HepG2 (cell line): ENCODE data around the gene ADAT3. TPM values are rescaled to one million over a fixed set of nuclear protein-coding genes. Genes with fewer than 3 reads are reported as not detected.
A peak's percentile ranks its signal among the peaks of the same experiment; 100 is the strongest.

Source experiments
- AGO2 ChIP-seq: fragments of 200-400 bp; formaldehyde crosslinking; optimal IDR thresholded peaks from 2 replicates; pipeline ENCODE3; 2017; ENCODE audit warnings: mild to moderate bottlenecking, low read depth, low read length, moderate library complexity
- DNMT3B ChIP-seq: conservative IDR thresholded peaks from 2 replicates; pipeline ENCODE4 v1.6.1; 2016; ENCODE audit warnings: missing biosample characterization, control low read depth
- FIP1L1 ChIP-seq: fragments of 200-400 bp; formaldehyde crosslinking; IDR thresholded peaks from 2 replicates; pipeline ENCODE4 v1.6.1; 2018; ENCODE audit warnings: low read depth, mild to moderate bottlenecking, low read length, moderate library complexity, borderline replicate concordance; ENCODE audit not compliant: insufficient read depth
- GABPB1 ChIP-seq: IDR thresholded peaks from 2 replicates; pipeline ENCODE4 v1.6.1; 2016; ENCODE audit warnings: mild to moderate bottlenecking, missing genetic modification reagents, moderate library complexity, missing compliant biosample characterization
- JUND ChIP-seq: sonication (generic); formaldehyde crosslinking; IDR thresholded peaks from 2 replicates; pipeline ENCODE4 v1.8.0; 2022; ENCODE audit warnings: mild to moderate bottlenecking, missing genetic modification reagents
- KDM1A ChIP-seq: IDR thresholded peaks from 2 replicates; pipeline ENCODE4 v1.6.1; 2016; ENCODE audit warnings: missing compliant biosample characterization
- REXO4 ChIP-seq: sonication (generic); formaldehyde crosslinking; IDR thresholded peaks from 2 replicates; pipeline ENCODE4 v1.8.0; 2022; ENCODE audit warnings: missing genetic modification reagents, mild to moderate bottlenecking, borderline replicate concordance
- SMARCC2 ChIP-seq: fragments of 450-650 bp; IDR thresholded peaks from 2 replicates; pipeline ENCODE4 v1.6.1; 2017; ENCODE audit warnings: antibody characterized with exemption, mild to moderate bottlenecking
- STAT6 ChIP-seq: sonication (generic); formaldehyde crosslinking; IDR thresholded peaks from 2 replicates; pipeline ENCODE4 v1.4.0; 2020; ENCODE audit warnings: missing genetic modification reagents, mild to moderate bottlenecking, borderline replicate concordance
- YY1 ChIP-seq: IDR thresholded peaks from 2 replicates; pipeline ENCODE4 v1.6.1; 2011; ENCODE audit warnings: low read length, low read depth, moderate library complexity, mild to moderate bottlenecking; ENCODE audit not compliant: insufficient read depth, insufficient replicate concordance
- ZNF24 ChIP-seq: fragments of 450-650 bp; IDR thresholded peaks from 2 replicates; pipeline ENCODE4 v1.6.1; 2017; ENCODE audit warnings: antibody characterized with exemption, mild to moderate bottlenecking
- ZNF75D ChIP-seq: sonication (generic); formaldehyde crosslinking; IDR thresholded peaks from 2 replicates; pipeline ENCODE4 v1.8.1; 2023; ENCODE audit warnings: missing genetic modification reagents, mild to moderate bottlenecking, borderline replicate concordance
- ZSCAN22 ChIP-seq: sonication (generic); formaldehyde crosslinking; IDR thresholded peaks from 2 replicates; pipeline ENCODE4 v1.4.0; 2020; ENCODE audit warnings: mild to moderate bottlenecking, missing genetic modification reagents
- polyA plus RNA-seq, 8 experiments: library from polyadenylated mRNA; depleted of rRNA in 3 of 8; stranded (reverse) in 7 of 8; unstranded in 1 of 8; fragments of >200 nt; fragmentation: Illumina TruSeq in 4 of 8; extraction: Trizol in 4 of 8; gene quantifications; 2 replicates each; pipeline versions ENCODE4 v1.2.1 to v1.2.3, GENCODE V29; 2011 to 2016; ENCODE audit warnings: low read depth in 4 of 8, missing spikeins in 1 of 8, mixed read lengths in 1 of 8; ENCODE audit not compliant: insufficient read depth in 1 of 8
- total RNA-seq, 5 experiments: library from RNA; depleted of rRNA; stranded (reverse); fragments of >200 nt; fragmentation: Illumina TruSeq; extraction: Trizol; gene quantifications; 2 replicates each; pipeline ENCODE4 v1.2.3, GENCODE V29; 2016; ENCODE audit warnings: low read depth in 1 of 5
- TF ChIP-seq, protein P1 (sequence below): sonication (generic); formaldehyde crosslinking; IDR thresholded peaks from 2 replicates; pipeline ENCODE4 v1.5.1; 2020; ENCODE audit warnings: mild to moderate bottlenecking, missing genetic modification reagents, moderate library complexity
- TF ChIP-seq, protein P2 (sequence below): sonication (generic); formaldehyde crosslinking; IDR thresholded peaks from 2 replicates; pipeline ENCODE4 v1.4.0; 2020; ENCODE audit warnings: mild to moderate bottlenecking, missing genetic modification reagents
- TF ChIP-seq, protein P3 (sequence below): IDR thresholded peaks from 2 replicates; pipeline ENCODE4 v1.6.1; 2016; ENCODE audit warnings: mild to moderate bottlenecking
- TF ChIP-seq, protein P4 (sequence below): IDR thresholded peaks from 2 replicates; pipeline ENCODE4 v1.6.1; 2016; ENCODE audit warnings: low read depth

The ADAT3 gene
- total and polyA plus RNA-seq, 2 of the 13 experiments (the other 11 are each of a cell fraction or from before 2014, with no cell fraction given): 0.95 to 3.5 TPM

- TF ChIP-seq, protein P1, sequence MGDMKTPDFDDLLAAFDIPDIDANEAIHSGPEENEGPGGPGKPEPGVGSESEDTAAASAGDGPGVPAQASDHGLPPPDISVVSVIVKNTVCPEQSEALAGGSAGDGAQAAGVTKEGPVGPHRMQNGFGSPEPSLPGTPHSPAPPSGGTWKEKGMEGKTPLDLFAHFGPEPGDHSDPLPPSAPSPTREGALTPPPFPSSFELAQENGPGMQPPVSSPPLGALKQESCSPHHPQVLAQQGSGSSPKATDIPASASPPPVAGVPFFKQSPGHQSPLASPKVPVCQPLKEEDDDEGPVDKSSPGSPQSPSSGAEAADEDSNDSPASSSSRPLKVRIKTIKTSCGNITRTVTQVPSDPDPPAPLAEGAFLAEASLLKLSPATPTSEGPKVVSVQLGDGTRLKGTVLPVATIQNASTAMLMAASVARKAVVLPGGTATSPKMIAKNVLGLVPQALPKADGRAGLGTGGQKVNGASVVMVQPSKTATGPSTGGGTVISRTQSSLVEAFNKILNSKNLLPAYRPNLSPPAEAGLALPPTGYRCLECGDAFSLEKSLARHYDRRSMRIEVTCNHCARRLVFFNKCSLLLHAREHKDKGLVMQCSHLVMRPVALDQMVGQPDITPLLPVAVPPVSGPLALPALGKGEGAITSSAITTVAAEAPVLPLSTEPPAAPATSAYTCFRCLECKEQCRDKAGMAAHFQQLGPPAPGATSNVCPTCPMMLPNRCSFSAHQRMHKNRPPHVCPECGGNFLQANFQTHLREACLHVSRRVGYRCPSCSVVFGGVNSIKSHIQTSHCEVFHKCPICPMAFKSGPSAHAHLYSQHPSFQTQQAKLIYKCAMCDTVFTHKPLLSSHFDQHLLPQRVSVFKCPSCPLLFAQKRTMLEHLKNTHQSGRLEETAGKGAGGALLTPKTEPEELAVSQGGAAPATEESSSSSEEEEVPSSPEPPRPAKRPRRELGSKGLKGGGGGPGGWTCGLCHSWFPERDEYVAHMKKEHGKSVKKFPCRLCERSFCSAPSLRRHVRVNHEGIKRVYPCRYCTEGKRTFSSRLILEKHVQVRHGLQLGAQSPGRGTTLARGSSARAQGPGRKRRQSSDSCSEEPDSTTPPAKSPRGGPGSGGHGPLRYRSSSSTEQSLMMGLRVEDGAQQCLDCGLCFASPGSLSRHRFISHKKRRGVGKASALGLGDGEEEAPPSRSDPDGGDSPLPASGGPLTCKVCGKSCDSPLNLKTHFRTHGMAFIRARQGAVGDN (CRISPR knock-in tag): peak; percentile 29
- TF ChIP-seq SMARCC2 (no peak), YY1 (peak; percentile 37), FIP1L1 (no peak), ZNF75D (no peak), DNMT3B (CRISPR knock-in tag) (no peak), REXO4 (CRISPR knock-in tag) (no peak), AGO2 (peak; percentile 59), KDM1A (CRISPR knock-in tag) (no peak), ZNF24 (no peak), GABPB1 (peak; percentile 38; the same call in 1 of the 2 replicates), JUND (CRISPR knock-in tag) (no peak), ZSCAN22 (CRISPR knock-in tag) (no peak), STAT6 (CRISPR knock-in tag) (no peak)
- TF ChIP-seq, protein P2, sequence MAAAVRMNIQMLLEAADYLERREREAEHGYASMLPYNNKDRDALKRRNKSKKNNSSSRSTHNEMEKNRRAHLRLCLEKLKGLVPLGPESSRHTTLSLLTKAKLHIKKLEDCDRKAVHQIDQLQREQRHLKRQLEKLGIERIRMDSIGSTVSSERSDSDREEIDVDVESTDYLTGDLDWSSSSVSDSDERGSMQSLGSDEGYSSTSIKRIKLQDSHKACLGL (CRISPR knock-in tag): peak; percentile 56; the same call in 1 of the 2 replicates
- TF ChIP-seq, protein P3, sequence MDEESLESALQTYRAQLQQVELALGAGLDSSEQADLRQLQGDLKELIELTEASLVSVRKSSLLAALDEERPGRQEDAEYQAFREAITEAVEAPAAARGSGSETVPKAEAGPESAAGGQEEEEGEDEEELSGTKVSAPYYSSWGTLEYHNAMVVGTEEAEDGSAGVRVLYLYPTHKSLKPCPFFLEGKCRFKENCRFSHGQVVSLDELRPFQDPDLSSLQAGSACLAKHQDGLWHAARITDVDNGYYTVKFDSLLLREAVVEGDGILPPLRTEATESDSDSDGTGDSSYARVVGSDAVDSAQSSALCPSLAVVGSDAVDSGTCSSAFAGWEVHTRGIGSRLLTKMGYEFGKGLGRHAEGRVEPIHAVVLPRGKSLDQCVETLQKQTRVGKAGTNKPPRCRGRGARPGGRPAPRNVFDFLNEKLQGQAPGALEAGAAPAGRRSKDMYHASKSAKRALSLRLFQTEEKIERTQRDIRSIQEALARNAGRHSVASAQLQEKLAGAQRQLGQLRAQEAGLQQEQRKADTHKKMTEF (CRISPR knock-in tag): peak; percentile 26; the same call in 1 of the 2 replicates
- TF ChIP-seq, protein P4, sequence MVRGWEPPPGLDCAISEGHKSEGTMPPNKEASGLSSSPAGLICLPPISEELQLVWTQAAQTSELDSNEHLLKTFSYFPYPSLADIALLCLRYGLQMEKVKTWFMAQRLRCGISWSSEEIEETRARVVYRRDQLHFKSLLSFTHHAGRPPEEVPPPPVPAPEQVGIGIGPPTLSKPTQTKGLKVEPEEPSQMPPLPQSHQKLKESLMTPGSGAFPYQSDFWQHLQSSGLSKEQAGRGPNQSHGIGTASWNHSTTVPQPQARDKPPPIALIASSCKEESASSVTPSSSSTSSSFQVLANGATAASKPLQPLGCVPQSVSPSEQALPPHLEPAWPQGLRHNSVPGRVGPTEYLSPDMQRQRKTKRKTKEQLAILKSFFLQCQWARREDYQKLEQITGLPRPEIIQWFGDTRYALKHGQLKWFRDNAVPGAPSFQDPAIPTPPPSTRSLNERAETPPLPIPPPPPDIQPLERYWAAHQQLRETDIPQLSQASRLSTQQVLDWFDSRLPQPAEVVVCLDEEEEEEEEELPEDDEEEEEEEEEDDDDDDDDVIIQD (CRISPR knock-in tag): no peak
These were observed 42.5 kb upstream of the ADAT3 start (continued) for GRCh38 chr19:1862424-1863327.
